HL-60 (cell line): ENCODE data around the gene POLN.

Experiments
- POLR2AphosphoS5 ChIP-seq: IDR thresholded peaks from 2 replicates; pipeline ENCODE4 v1.6.1; 2012; ENCODE audit warnings: low read depth
- TF ChIP-seq, protein P1 (sequence below): IDR thresholded peaks from one replicate; pipeline ENCODE4 v1.5.1; 2011; ENCODE audit warnings: low read length, control low read depth, inconsistent platforms; ENCODE audit not compliant: insufficient read depth

- no peak for TF ChIP-seq POLR2AphosphoS5
- TF ChIP-seq, protein P1, sequence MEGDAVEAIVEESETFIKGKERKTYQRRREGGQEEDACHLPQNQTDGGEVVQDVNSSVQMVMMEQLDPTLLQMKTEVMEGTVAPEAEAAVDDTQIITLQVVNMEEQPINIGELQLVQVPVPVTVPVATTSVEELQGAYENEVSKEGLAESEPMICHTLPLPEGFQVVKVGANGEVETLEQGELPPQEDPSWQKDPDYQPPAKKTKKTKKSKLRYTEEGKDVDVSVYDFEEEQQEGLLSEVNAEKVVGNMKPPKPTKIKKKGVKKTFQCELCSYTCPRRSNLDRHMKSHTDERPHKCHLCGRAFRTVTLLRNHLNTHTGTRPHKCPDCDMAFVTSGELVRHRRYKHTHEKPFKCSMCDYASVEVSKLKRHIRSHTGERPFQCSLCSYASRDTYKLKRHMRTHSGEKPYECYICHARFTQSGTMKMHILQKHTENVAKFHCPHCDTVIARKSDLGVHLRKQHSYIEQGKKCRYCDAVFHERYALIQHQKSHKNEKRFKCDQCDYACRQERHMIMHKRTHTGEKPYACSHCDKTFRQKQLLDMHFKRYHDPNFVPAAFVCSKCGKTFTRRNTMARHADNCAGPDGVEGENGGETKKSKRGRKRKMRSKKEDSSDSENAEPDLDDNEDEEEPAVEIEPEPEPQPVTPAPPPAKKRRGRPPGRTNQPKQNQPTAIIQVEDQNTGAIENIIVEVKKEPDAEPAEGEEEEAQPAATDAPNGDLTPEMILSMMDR = no peak
These were observed 166.5 kb downstream of the POLN start for GRCh38 chr4:2075171-2075986.
